ENCODE data around the gene NLGN1.

Gene NLGN1

DNA sequence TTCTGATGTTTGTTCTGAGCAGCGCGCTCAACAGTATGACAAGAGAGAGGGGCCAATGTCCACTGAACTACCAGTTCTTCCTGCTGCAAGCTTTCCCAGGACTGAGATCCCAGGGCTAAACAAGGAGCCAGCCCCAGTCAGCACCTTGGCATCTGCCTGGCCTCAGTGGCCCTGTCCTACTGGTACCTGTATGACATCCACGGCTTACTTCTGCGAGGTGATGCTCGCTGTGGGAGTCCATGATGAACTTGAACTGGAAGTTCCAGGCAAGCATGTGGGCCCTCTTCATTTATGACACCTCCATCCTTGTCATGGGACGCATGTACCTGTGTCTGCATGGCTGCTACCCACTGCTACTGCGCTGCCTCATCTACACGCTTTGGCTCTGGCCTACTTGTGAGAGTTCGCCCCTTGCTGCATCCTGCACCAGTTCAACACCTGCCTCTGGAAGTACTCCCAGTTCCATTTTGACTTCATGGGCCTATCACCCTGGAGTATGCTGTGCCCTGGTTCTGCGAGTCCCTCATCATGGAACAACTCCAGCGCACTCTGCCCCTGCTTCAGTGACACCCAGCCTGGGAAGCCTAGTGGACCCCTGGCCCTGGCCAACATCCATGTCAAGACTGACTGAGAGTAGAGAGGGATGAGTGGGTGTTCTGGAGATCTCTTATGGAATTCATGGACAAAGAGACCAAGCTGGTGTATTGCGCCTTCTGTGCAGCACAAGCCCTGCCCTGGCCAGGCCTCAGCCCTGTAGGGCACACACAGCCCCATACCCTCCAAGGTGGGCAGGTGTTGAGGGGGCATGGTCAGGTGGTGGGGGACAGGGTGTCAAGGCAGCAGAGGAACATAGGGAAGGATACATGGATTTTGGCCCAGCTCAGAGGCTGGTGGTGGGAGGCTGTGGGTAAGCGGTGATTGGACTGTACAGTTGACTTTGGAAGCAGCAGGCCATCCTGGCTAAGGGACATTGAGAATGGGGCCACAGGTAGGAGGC, 246.8 kb downstream of the NLGN1 start:
- no peak for DNase-seq

DNA sequence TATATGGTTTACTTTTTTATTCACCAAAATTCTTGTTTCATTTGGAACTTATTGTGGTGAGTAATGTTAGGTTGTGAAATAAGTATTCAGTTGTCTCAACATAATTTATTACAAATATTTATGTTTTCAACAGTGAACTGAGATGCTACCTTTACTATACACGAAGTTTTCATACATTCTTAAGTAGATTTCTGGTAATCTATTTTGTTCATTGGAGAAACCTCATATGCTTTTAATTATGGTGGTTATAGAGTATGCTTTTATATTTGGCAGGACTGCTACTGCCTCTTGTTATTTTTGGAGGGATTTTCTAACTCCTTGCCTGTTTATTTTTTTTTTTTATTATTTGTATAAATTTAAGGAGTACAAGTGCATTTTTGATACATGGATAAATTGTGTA, 253.1 kb downstream of the NLGN1 start:
- no peak for DNase-seq

DNA sequence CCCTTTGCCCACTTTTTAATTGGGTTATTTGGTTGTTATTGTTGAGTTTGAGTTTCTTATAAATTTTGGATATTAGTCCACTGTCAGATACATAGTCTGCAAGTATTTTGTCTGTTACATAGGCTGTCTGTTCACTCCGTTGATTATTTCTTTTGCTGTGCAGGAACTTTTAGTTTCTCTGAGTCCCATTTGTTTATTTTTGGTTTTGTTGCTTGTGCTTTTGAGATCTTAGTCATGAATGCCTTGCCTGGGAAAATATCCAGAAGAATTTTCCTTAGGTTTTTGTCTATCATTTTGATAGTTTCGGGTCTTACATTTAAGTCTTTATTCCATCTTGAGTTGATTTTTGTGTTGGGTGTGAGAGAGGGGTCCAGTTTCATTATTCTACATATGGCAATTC, 254.5 kb downstream of the NLGN1 start:
- no peak for DNase-seq

DNA sequence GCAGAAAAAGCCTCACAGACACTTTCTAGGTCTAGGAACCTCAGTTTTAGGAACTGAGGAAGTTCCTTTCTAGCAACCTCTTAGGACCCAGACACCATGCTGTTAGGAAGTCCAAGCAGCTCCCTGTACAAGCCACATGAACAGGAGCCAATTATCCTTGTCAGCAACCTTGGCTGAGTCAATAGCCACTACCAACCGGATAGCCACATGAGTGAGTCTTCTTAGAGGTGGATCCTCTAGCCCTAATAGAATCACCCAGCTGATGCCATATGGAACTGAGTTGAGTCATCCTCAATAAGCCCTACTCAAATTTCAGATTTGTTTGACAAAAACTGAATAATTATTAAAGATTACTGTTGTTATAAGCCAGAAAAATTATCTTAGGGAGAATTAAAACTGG, 256.2 kb downstream of the NLGN1 start:
- DNase-seq, result no peak

DNA sequence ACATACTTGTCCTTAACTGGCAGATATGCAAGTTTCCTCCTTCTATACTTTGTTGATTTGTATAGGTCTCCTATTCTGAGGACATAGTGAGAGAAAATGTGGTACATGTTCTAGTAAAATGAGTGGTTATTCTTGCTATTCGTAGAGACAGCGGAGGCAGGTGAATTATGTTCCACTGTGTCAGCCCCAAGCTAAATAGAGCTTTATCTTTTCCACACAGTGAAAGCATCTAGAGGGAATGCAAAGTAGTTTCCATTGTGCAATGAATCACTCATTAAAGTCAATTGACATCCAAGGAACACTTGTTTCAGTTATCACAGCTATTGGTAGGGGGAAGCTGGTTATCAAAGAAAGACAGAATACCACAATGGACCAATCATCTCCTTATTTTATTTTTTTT, 262.4 kb downstream of the NLGN1 start:
- no peak for DNase-seq

DNA sequence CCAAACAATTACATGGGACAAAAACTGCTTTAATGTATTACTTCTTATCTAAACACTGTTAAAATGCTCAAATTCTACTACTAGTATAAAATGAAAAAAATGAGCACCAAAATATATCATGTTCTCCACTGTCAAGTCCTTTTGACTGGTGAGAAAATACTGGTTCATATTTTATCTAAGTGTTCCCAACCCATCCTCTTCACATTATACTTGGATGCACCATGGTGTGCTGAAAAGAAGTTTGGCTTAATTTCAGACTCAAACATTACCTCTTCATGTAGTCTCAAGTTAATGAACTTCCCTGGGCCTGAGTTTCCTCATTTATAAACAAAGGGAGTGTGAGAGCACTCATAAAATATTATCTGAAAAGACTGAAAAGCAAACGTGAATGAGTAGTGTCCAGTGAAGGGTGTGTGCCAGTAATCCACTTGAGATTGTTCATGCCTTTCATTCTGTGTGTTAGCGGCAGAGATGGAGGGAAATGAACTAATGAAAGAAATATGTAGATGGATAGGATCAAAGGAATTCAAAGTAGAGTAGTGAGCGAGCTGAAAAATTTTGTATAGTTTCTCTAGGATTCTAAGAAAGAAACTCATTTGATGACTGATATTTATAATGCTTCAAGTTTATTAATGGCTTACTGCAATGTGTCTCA, 263.2 kb downstream of the NLGN1 start:
- no peak for DNase-seq

DNA sequence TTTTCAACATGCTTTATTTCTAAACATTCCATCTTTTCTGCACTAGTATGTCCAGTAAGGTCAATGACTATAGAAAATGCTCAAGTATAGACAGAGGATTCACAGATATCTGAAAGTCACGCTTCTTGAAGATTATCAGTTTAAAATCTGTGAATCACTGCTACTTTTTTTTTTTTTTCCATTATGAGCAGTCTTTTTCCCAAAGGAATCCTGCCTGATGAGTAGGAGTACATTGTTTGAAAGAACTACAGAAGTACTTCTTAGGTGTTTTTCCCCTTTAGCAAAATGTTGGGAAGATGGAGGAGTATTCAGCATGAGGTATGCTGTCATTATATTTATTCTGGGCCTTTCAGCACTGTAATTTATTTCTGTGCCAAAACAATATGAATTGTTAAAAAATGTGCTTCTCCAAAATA, 266.2 kb downstream of the NLGN1 start:
- no peak for DNase-seq

DNA sequence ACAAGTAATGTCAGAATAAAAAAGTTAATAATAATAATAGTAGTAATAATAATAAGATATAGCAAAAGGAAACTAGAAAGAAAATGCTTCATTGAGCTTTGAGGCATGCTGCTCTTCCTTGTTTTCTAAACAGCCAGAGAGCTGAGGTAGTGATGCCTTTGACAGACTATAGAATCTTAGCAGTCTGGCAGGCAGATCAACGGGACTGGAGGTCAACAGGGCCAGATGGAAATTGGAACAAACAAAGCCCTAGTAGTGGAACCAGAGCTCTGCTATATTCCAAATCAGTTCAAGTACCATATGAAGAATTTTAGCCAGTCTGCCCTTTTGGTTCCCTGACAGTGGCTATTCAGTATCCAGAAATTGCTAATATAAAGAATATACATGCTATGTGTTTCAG, 278.6 kb downstream of the NLGN1 start:
- no peak for DNase-seq

DNA sequence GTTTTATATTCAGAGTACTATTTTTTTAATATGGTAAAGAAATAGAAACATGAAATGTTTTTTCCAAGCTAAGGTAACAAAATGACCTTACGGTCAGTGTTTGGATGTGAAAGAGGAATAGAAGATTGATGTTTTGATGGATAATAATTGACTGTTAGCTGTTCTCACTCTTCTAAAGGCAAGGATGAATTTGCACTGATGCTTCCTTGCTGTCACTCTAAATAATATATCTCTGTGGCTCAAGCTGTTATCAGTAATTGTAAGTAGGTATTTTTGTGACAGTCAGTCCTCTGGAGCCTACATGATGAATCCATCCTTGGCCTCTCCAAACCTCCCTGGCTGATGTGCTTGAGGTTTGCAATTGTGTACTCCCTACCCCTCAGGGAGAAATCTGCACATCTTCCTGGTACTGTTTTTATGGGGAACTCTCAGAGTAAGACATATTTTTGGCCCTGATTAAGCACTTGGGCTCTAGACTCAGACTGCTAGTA, 283.7 kb downstream of the NLGN1 start:
- DNase-seq, result no peak

DNA sequence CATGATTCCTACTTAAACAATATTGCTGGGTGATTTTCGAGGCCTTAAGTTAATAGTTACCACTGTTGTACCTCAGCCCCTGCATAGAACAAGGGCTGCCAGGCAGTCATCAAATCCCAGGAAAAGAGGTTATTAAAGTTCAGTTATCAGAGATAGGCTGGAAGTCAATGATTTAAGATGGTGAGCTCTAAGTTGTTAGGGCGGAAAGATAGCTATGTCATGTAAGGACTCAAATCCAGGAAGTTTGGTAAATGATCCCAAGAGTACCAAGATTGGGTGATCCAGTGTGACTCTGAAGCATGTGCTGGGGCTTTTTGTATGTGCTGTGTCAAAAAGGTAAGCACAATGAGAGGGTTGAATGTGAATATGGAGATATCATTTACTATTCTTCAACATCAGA, 287.9 kb downstream of the NLGN1 start:
- no peak for DNase-seq

DNA sequence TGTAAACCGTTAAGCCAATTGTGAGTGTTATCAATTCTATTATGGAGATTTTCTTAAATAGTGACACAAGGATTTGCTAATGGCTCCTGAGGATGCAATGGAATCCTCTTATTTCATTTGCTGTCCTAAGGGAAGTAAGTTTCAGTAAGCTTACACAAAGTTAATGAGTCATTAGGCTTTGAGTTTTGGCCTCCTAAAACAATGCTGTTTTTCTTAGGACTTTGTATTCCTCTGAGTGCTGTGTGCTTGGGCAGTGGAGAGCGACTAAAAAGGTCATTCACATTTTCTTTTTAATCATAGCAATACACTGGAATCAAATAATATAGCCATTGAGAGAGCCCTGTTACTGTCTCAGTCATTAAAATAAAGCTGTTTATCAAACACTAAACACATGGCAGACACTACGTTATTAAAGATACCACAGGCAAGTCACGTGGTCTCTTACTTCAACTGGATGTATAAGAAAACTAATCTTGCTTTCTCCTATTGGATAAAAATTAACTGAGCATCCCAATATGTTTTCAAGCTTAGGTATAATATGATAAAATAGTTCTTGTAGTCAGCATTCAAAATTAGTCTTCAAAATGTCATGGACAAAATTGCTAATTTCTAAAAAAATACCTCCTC, 290.8 kb downstream of the NLGN1 start:
- no peak for DNase-seq

DNA sequence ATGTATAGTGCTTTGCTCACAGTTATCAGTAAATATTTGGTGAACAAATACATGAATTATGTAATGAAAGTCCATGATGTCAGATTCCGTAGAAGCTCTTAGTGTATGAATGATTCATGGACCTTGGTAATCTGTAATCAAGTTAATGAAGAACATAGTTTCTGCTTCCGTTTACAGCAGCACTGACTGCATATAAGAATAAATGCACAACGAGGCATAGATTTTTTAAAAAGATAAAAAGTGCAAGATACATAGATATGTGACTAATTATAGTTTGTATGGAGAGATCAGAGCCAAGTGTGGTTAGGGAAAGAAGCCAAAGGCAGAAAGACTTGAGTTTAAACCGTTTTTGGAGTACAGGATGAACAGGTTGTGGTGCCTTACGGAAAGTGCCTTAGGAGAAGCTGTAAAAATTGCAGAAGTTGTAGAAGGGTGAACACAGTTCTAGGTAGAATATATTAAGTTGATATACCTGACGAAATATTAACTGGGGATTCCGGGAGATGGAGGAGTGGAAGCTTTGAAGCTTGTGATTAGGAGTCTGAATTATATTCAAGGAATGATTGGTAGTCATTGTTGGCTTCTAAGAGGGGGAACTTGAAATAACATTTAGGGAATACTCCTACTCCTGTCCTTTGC, 293.1 kb downstream of the NLGN1 start:
- no peak for DNase-seq

DNA sequence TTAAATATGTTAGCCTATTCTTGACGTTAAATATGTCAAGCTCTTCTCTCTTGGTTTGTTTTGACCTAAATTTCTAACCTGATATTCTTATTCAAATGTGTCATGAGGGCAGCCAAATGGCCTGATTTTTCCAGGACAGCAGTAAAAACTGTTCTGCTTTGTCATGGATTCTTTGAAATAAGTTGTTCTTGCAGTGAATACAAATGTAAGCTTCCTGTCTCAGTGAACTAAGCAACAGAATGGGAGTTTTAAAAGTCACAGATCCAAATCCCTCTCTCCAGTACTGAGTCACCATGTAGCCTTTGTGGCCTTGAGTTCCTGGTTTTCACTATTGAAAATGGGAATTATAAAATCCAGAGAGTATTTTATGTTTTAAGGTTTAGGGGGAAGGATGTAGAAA, 301.8 kb downstream of the NLGN1 start:
- DNase-seq, result no peak

DNA sequence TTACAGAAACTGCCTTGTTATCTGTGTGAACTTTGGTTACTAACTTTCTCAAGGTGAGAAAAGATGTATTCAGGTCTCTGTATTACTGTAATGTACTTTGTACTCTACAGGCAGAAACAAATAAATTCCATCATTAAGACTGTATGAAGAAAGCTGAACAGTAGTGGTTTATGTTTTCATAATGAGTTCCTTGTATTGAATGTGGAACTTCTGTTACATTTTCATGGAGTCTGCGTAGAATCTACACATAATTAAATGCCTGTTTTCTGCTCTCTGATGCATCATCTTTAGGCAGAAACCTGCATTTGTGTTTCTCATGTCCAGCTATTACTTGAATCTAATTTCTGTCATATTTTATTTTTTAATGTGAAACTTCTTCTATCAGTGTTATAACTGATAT, 302.8 kb downstream of the NLGN1 start:
- no peak for DNase-seq

DNA sequence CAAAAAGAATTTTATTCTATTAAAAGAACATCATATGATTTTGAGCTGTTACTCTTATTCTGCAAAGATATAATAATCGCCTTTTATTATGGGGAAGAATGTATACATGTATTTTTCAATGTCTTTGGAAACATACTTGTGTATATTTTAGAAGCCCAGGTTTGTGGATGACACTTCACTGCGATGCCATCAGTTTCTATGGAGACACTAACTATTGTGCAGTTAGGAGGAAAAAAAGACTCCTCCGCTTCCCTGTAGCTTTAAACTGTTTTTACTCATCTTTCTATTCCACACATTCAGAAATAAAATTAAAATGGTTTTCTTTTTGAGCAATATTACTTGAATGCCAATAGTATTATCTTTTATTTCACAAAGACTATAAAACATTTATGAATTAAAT, 305.0 kb downstream of the NLGN1 start:
- no peak for DNase-seq

DNA sequence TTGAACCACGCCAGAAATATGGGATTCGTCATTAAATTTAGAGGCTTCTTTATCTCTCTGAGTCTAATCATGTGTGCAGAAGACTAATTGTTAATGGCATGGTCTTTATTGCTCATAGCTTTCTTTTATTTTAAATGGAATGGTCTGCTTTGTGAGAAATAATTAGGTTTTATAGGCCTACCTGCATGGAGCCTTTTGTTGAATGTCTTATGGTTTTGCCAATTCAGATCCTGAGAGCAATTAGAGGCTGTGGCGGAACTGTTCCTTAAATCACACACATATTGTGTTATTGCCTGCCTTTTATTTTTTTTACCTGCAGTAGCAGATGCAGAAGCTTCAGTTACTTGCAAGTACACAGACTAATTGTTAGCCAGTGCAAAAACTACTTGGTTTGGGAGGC, 306.2 kb downstream of the NLGN1 start:
- no peak for DNase-seq

DNA sequence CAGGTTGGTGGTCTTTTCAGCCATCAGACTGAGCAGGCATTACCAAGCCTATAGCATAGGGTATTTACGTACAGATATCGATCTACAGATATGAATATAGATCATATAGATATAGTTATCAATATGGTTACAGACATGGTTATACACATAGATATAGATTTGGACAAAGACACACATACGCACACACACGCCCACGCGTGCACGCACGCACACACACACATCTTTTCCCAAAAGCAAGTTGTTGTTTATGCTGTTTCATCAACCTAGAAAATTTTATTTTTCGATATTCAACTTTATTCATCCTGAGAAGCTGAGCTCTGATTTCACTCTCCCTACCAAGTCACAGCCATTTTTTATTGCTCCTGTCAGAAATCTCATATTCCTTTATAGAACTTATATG, 309.1 kb downstream of the NLGN1 start:
- DNase-seq, result no peak

DNA sequence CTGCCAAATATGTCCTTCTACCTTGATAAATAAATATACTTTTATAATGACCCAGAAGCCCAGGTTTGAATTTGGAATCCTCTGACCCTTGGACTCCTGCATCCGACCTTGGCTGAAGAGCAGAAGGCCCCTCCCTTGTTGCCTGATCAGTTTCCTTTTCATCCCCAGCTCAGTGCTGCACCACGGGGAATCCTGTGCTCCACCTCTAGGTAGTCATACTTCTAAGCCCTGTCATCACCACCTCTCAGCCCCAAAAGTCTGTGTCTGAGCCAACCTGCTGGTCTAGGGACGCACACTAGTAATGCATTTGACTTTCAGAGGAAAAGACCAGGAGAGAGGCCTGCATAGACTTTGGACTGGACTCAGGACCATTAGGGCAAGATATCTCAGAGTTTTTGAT, 310.6 kb downstream of the NLGN1 start:
- DNase-seq, result no peak

DNA sequence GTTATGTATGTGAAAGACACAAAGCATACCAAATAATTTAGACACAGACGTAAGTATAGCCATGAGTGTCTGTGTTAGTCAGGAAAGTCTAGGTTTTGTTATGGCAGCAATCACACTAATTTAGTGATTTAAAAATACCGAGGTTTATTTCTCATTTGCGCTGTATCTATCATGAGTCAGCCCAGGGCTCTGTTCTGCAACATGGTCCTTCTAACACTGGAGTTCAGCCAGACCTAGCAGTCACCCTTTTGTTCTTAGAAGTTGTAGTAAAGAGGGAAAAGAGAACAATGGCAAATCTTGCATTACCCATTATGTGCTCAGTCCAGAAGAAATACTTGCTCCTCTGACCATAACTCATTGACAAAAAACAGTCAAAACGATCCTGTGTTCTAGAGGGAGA, 311.5 kb downstream of the NLGN1 start:
- DNase-seq, result no peak

DNA sequence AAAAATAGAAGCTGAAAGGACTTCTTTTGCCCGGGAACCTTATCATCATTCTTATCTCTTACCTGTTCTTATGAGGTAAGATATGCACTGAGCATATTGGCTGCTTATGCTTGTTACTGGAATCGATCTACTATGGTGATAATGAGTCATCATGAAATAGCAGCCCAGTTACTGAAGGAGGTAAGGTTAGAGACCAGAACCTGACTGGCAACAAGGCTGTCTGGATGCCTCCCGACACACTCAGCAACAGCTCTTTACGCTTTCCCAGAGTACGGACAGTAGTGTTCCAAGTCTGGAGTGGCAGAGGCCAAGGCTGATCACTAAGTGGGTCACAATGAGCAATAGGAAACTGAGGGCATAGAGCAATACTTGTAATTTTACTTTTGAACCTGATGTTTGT, 314.1 kb downstream of the NLGN1 start:
- no peak for DNase-seq

DNA sequence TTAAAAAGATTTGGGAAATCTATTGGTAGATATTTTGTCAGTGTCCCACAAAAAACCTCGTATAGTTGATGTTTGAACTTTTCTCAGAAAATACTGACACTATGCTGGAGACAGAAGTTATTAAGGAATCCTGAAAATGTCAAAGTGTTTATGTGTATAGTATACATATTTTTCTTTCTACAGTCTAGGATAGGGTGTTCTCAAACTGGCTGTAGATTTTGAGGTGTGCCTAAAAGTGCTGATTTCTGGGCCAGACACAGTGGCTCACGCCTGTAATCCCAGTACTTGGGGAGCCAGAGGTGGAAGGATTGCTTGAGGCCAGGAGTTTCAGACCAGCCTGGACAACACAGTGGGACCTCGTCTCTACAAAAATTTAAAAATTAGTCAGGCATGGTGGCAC, 322.0 kb downstream of the NLGN1 start:
- no peak for DNase-seq

DNA sequence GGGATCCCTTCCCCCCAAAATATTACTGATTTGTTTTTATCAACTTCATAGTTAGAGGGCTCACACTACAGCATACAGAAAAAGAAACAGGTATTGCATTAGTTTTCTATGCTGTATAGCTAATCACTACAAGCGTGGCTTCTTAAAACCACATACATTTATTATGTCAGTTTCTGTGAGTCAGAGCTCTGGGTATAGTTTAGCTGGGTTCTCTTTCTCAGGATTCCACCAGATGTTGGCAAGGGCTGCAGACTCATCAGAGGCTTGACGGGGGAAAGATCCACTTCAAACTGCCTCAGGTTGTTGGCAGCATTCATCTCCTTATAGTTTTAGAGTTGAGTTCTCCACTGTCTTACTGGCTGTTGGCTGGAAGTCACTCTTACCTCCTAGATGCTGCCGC, 328.0 kb downstream of the NLGN1 start:
- DNase-seq, result no peak

DNA sequence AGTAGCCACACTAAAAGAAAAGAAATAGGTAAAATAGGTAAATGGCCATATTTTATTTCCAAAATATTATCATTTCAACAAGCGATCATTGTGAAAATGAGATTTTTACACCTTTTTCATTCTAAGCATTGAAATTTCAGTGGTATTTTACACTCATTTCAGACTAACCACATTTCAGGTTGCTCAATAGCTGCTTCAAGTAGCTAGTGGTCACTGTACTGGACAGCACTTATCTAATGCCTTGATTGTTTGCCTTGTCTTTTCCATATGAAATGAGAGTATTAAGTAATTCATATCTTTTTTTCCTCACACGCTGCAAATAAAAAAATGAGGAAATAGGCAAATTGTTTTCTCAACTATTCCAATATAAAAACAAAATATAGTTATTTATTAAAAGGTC, 332.8 kb downstream of the NLGN1 start:
- DNase-seq, result no peak

Measured in activated CD4-positive, alpha-beta T cell treated with anti-CD3 and anti-CD28 coated beads, Interleukin-2, Interleukin-6, amounts not matched to agents 100 ng/mL and 50 ng/mL, durations not matched to agents 16 hours and 8 hours (primary cell).